A549 treated with dexamethasone at 1 μM for 4 hours (cell line): ENCODE data around the gene RELCH. TPM values are rescaled to one million over a fixed set of nuclear protein-coding genes. Genes with fewer than 3 reads are reported as not detected.

Source experiments
- total RNA-seq: library from RNA; stranded (reverse); fragments of 200-300 nt; extraction: Qiagen RNA extraction; gene quantifications from 5 replicates; pipeline ENCODE4 v1.2.3, GENCODE V29; 2022

RELCH gene, protein sequence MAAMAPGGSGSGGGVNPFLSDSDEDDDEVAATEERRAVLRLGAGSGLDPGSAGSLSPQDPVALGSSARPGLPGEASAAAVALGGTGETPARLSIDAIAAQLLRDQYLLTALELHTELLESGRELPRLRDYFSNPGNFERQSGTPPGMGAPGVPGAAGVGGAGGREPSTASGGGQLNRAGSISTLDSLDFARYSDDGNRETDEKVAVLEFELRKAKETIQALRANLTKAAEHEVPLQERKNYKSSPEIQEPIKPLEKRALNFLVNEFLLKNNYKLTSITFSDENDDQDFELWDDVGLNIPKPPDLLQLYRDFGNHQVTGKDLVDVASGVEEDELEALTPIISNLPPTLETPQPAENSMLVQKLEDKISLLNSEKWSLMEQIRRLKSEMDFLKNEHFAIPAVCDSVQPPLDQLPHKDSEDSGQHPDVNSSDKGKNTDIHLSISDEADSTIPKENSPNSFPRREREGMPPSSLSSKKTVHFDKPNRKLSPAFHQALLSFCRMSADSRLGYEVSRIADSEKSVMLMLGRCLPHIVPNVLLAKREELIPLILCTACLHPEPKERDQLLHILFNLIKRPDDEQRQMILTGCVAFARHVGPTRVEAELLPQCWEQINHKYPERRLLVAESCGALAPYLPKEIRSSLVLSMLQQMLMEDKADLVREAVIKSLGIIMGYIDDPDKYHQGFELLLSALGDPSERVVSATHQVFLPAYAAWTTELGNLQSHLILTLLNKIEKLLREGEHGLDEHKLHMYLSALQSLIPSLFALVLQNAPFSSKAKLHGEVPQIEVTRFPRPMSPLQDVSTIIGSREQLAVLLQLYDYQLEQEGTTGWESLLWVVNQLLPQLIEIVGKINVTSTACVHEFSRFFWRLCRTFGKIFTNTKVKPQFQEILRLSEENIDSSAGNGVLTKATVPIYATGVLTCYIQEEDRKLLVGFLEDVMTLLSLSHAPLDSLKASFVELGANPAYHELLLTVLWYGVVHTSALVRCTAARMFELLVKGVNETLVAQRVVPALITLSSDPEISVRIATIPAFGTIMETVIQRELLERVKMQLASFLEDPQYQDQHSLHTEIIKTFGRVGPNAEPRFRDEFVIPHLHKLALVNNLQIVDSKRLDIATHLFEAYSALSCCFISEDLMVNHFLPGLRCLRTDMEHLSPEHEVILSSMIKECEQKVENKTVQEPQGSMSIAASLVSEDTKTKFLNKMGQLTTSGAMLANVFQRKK
- total RNA-seq, result 11.4 to 16.8 TPM (median 13.6 TPM) in 5 replicates

DNA sequence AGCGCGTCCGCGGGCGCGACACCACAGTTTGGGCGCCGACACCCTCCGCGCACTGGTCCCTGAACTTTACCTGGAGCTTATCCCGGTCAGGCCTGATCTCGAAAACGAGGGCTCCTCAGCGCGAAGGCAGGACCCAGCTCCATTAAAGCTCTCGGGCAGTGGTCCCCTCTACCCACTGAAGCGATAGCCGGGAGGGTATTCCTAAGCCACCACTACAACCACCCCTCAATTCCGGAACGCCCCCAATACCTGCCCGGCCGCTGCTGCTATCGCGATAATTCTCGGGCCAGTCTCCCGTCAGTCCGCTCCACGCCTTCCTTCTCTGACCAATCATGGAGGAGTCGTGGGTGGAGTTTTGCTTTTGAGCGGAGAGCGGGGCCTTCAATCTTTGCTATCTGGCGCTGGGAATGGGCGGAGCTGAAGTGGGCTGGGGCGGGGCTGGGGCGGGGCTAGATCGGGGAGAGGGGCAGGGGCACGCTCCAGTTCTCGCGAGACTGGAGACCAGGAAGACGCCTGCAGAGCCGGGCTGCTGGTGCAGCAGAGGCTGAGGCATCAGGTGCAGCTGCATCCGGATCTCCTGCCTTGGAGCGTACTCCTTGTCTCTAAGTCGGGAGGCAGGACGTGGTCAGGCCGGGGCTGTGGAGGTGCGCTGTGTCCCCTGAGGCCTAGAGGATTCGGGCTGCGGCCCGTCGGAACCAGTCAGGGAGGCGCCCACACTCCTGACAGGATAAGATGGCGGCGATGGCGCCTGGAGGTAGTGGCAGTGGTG lies at the start of gene RELCH, which contains the start of gene PIGN:
RELCH (plus strand) TSS at position 482 of the 769 bp plus-strand sequence; CDS start at position 733, 251 bp downstream.
PIGN (minus strand) TSS at position 283 of the 769 bp plus-strand sequence. CDS start 25,703 bp downstream, outside the sequence.

DNA sequence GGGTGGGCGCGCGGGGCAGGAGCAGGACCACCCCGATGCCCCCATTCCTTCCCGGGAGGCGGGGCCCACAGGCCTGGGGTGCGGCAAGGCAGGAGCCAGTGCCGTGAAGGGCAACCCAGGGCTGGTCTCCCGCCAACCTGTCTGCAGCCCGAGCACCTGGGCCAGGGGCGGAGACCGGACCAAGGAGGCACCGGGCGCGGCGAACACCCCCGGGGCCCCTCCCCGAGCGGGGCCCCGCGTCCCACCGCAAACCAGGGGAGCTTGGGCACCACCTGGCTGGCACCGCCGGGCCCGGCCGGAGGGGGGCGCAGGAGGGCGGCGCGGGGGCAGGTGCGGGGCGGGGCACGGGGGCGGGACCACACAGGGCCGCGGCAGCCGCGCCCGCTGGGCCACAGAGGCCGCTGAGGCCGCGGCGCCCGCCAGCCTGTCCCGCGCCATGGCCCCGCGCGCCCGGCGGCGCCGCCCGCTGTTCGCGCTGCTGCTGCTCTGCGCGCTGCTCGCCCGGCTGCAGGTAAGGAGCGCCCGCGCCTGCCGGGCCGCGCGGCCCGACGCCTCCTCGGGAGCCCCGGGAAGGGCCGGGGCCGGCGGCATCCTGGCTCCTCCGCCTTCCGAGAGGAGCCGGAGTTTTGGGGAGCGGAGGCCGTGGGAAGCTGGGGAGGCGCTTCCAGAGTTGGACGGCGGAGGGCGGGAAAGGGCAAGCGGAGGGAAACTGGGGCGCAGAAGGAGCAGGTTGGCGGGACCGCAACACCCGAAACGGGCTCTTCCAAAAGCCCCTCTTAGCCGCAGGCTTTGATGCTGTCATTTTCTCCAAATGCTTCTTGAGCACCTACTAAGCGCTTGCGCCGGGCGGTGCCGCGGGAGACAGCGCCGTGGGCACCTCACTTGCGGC lies 138.1 kb downstream of the RELCH start, which contains the start of gene TNFRSF11A:
TNFRSF11A (plus strand) TSS at position 394 of the 889 bp plus-strand sequence; CDS start at position 437, 43 bp downstream.

Other genes with a start within 250 kb of the RELCH start
- 7.2 to 12.1 TPM (median 10.2 TPM) in 5 replicates for gene PIGN, start 199 bp upstream of the RELCH start, total RNA-seq
- gene TNFRSF11A, start 138.1 kb downstream of the RELCH start, total RNA-seq, result 5.1 to 10.2 TPM (median 8.3 TPM) in 5 replicates